Tibial nerve (tissue), 3 donors: ENCODE results near the gene SPRYD3.

Source experiments
- CTCF ChIP-seq, 5 experiments: fragments of 200-600 bp in 3 of 5; fragments of 450-650 bp in 2 of 5; sonication (generic) in 3 of 5; IDR thresholded peaks; one replicate each; pipeline ENCODE4 v1.5.1; 2016 to 2019; ENCODE audit warnings: antibody characterized with exemption in 5 of 5, mild to moderate bottlenecking in 3 of 5, moderate library complexity in 2 of 5
- POLR2A ChIP-seq, 2 donors: fragments of 450-650 bp; IDR thresholded peaks; one replicate each; pipeline ENCODE4 v1.6.1; 2017; ENCODE audit warnings: antibody characterized with exemption in 2 of 2, mild to moderate bottlenecking in 2 of 2, moderate library complexity in 2 of 2

DNA sequence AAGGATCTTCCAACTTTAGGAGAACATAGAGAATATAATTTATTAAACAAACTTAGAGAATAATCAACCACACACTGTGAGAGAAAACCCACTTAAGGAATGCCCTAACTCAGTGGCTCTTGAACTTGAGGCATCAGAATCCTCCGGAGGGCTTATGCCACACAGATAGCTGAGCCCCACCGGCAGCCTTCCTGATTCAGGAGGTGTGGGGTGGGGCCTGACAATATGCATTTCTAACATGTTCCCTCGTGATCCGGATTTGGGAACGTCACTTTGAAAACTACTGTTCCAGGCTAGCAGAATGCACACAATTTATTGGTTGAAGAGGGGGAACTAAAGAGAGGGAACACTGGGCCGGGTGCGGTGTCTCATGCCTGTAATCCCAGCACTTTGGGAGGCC is 22.1 kb upstream of the SPRYD3 start:
- TF ChIP-seq CTCF (IDR thresholded peaks at IDR 0.05) (no peak), POLR2A (IDR thresholded peaks at IDR 0.05) (no peak)
